H9 (cell line): Measurements from ENCODE around the gene CD247. TPM values are rescaled to one million over a fixed set of nuclear protein-coding genes. Genes with fewer than 3 reads are reported as not detected.
A peak's percentile ranks its signal among the peaks of the same experiment; 100 is the strongest.

Experiments
- DNase-seq: peaks from one replicate; pipeline ENCODE4 v3.0.0-alpha.2; 2017
- H2AFZ ChIP-seq: one replicate; pipeline ENCODE4 v1.6.1; 2013; ENCODE audit warnings: mild to moderate bottlenecking, low read length, control low read depth, moderate library complexity
- H2AK5ac ChIP-seq: 2 replicates; pipeline ENCODE4 v1.6.1; 2013; ENCODE audit warnings: low read length, control low read depth, mixed read lengths; ENCODE audit not compliant: insufficient read length
- H2BK120ac ChIP-seq: one replicate; pipeline ENCODE4 v1.6.1; 2013; ENCODE audit warnings: low read depth, mild to moderate bottlenecking, low read length, control low read depth, inconsistent platforms; ENCODE audit not compliant: poor library complexity, severe bottlenecking
- H2BK12ac ChIP-seq: 2 replicates; pipeline ENCODE4 v1.6.1; 2013; ENCODE audit warnings: low read length, control low read depth, mixed read lengths, low read depth; ENCODE audit not compliant: insufficient read length
- H2BK15ac ChIP-seq: 2 replicates; pipeline ENCODE4 v1.6.1; 2013; ENCODE audit warnings: low read depth, low read length, control low read depth
- H2BK20ac ChIP-seq: one replicate; pipeline ENCODE4 v1.6.1; 2013; ENCODE audit warnings: low read depth, mild to moderate bottlenecking, low read length, control low read depth, inconsistent platforms; ENCODE audit not compliant: poor library complexity, severe bottlenecking
- H2BK5ac ChIP-seq: 2 replicates; pipeline ENCODE4 v1.6.1; 2013; ENCODE audit warnings: low read length, control low read depth, mixed read lengths; ENCODE audit not compliant: insufficient read length
- H3K14ac ChIP-seq: 2 replicates; pipeline ENCODE4 v1.6.1; 2013; ENCODE audit warnings: low read length, control low read depth; ENCODE audit not compliant: insufficient read depth
- H3K18ac ChIP-seq: 2 replicates; pipeline ENCODE4 v1.6.1; 2013; ENCODE audit warnings: low read depth, mild to moderate bottlenecking, mixed read lengths, low read length, control low read depth; ENCODE audit not compliant: insufficient read length
- H3K23ac ChIP-seq: 2 replicates; pipeline ENCODE4 v1.6.1; 2013; ENCODE audit warnings: low read length, control low read depth, mixed read lengths, low read depth; ENCODE audit not compliant: insufficient read length
- H3K23me2 ChIP-seq: 2 replicates; pipeline ENCODE4 v1.6.1; 2013; ENCODE audit warnings: low read depth, mild to moderate bottlenecking, mixed read lengths, low read length, control low read depth; ENCODE audit not compliant: insufficient read length, poor library complexity, severe bottlenecking
- H3K27ac ChIP-seq: 2 replicates; pipeline ENCODE4 v1.5.1; 2013; ENCODE audit warnings: low read length, control low read depth, mixed read lengths, low read depth; ENCODE audit not compliant: insufficient read length
- H3K27me3 ChIP-seq: 2 replicates; pipeline ENCODE4 v1.6.1; 2013; ENCODE audit warnings: low read length, control low read depth, inconsistent platforms; ENCODE audit not compliant: insufficient read depth
- H3K4ac ChIP-seq: 2 replicates; pipeline ENCODE4 v1.6.1; 2013; ENCODE audit warnings: low read depth, mild to moderate bottlenecking, control low read depth, inconsistent platforms, low read length, moderate library complexity
- H3K4me1 ChIP-seq: 2 replicates; pipeline ENCODE4 v1.6.1; 2013; ENCODE audit warnings: low read length, control low read depth, inconsistent platforms; ENCODE audit not compliant: insufficient read depth
- H3K4me2 ChIP-seq: 2 replicates; pipeline ENCODE4 v1.6.1; 2013; ENCODE audit warnings: low read length, control low read depth, mixed read lengths; ENCODE audit not compliant: insufficient read length, insufficient read depth
- H3K56ac ChIP-seq: 2 replicates; pipeline ENCODE4 v1.6.1; 2013; ENCODE audit warnings: low read depth, mild to moderate bottlenecking, mixed read lengths, low read length, control low read depth; ENCODE audit not compliant: insufficient read length
- H3K79me1 ChIP-seq: 2 replicates; pipeline ENCODE4 v1.6.1; 2013; ENCODE audit warnings: low read depth, mild to moderate bottlenecking, moderate library complexity, low read length, control low read depth, inconsistent platforms; ENCODE audit not compliant: insufficient read depth, poor library complexity, severe bottlenecking
- H3K79me2 ChIP-seq: 2 replicates; pipeline ENCODE4 v1.6.1; 2013; ENCODE audit warnings: low read length, control low read depth, inconsistent platforms; ENCODE audit not compliant: insufficient read depth
- H3K9ac ChIP-seq: 2 replicates; pipeline ENCODE4 v1.6.1; 2013; ENCODE audit warnings: low read length, control low read depth, mixed read lengths; ENCODE audit not compliant: insufficient read length; ENCODE audit errors: extremely low read depth
- H3K9me3 ChIP-seq: one replicate; pipeline ENCODE4 v1.6.1; 2013; ENCODE audit warnings: low read depth, low read length, inconsistent platforms; ENCODE audit not compliant: control insufficient read depth
- H3T11ph ChIP-seq: one replicate; pipeline ENCODE4 v1.6.1; 2013; ENCODE audit warnings: mild to moderate bottlenecking, low read length, control low read depth, inconsistent platforms
- H4K20me1 ChIP-seq: one replicate; pipeline ENCODE4 v1.6.1; 2013; ENCODE audit not compliant: control insufficient read depth, insufficient read length, insufficient read depth
- H4K5ac ChIP-seq: 2 replicates; pipeline ENCODE4 v1.6.1; 2013; ENCODE audit warnings: low read depth, mild to moderate bottlenecking, mixed read lengths, low read length, control low read depth; ENCODE audit not compliant: insufficient read length
- H4K8ac ChIP-seq: replicated peaks from 2 replicates; pipeline ENCODE4 v1.6.1; 2013; ENCODE audit warnings: low read length, control low read depth, mixed read lengths, low read depth; ENCODE audit not compliant: insufficient read length
- H4K91ac ChIP-seq: 2 replicates; pipeline ENCODE4 v1.6.1; 2013; ENCODE audit warnings: low read depth, mild to moderate bottlenecking, moderate library complexity, mixed read lengths, low read length, control low read depth; ENCODE audit not compliant: insufficient read length
- H3K27ac Mint-ChIP-seq, 3 experiments: 2 replicates in 2 of 3; 3 replicates in 1 of 3; pipeline ENCODE4 v1.8.0; 2020 to 2021; ENCODE audit warnings: mixed read lengths in 3 of 3, mild to moderate bottlenecking in 1 of 3, moderate library complexity in 1 of 3
- H3K27me3 Mint-ChIP-seq: 2 replicates; pipeline ENCODE4 v1.8.0; 2021; ENCODE audit warnings: low read depth, mild to moderate bottlenecking, moderate library complexity, mixed read lengths
- H3K36me3 Mint-ChIP-seq, 3 experiments: 2 replicates in 2 of 3; 3 replicates in 1 of 3; pipeline ENCODE4 v1.8.0; 2020 to 2021; ENCODE audit warnings: low read depth in 3 of 3, mixed read lengths in 3 of 3; ENCODE audit not compliant: insufficient read depth in 1 of 3
- H3K4me1 Mint-ChIP-seq, 2 experiments: 2 replicates each; pipeline ENCODE4 v1.8.0; 2020; ENCODE audit warnings: mixed read lengths in 2 of 2
- H3K4me3 Mint-ChIP-seq, 2 experiments: 2 replicates in 1 of 2; 3 replicates in 1 of 2; pipeline ENCODE4 v1.8.0; 2020 to 2021; ENCODE audit warnings: mild to moderate bottlenecking in 2 of 2, mixed read lengths in 2 of 2, moderate library complexity in 1 of 2
- H3K9me3 Mint-ChIP-seq, 2 experiments: 2 replicates in 1 of 2; 3 replicates in 1 of 2; pipeline ENCODE4 v1.8.0; 2020; ENCODE audit warnings: mild to moderate bottlenecking in 2 of 2, mixed read lengths in 2 of 2, moderate library complexity in 1 of 2
- WGBS: extraction: QIAGEN DNeasy Blood & Tissue Kit; methylation state at CpG from one replicate; pipeline ENCODE4 v1.1.7; 2013; ENCODE audit warnings: missing lambda C conversion rate, low lambda C conversion rate, mixed read lengths; ENCODE audit not compliant: insufficient read length; ENCODE audit errors: extremely low coverage; 5-methylcytosine and 5-hydroxymethylcytosine counted together
- total RNA-seq: library from RNA; stranded (reverse); gene quantifications from 2 replicates; pipeline ENCODE4 v1.2.1, GENCODE V29; 2021
- TF ChIP-seq, protein P1 (sequence below): fragments of 200-600 bp; sonication (generic); conservative IDR thresholded peaks from 3 replicates; pipeline ENCODE4 v1.8.0; 2021; ENCODE audit warnings: antibody characterized with exemption, mild to moderate bottlenecking

The CD247 gene
- total RNA-seq, 1 experiment from 2014 or later, result 1.2 TPM

DNA sequence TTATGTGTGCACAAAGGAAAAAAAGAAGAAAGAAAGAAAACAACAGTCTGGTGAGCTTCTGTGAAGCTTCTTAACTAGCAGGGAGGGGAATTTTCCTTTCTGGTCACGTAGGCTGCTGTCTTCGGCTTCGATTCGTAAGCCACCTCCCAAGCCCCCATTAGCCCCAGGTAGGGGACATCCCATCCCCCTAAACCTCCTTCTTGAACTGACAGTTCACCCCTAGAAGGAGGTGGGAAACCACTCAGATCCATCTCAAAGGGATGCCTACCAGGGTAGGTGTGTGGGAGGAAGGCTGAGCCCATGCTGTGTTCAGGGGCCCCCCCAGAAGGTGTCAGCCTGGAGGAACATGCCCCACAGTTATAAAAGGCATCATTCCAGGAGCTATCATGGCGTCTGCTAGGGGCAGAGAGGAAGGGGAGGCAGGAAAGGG, 25.8 kb downstream of the CD247 start:
- Histone ChIP-seq H4K91ac (no peak overlapping the region), H4K20me1 (no peaks in the 10 kb centered on the region), H2AK5ac (no peak overlapping the region), H2BK120ac (no peak overlapping the region), H3K27ac (no peak overlapping the region), H3K27me3 (no peaks in the 10 kb centered on the region), H2AFZ (no peak overlapping the region), H3K9ac (no peak overlapping the region), H3K4me2 (no peak overlapping the region), H4K8ac (no peak overlapping the region), H3K23me2 (no peaks in the 10 kb centered on the region), H2BK12ac (no peak overlapping the region), H4K5ac (no peak overlapping the region), H2BK5ac (no peak overlapping the region), H3K4me1 (no peaks in the 10 kb centered on the region; the same call in 1 of the 2 replicates), H3K14ac (no peak overlapping the region), H2BK15ac (no peak overlapping the region), H3K56ac (no peak overlapping the region), H3K9me3 (no peaks in the 10 kb centered on the region), H3K79me1 (no peaks in the 10 kb centered on the region), H3K23ac (no peak overlapping the region), H3K4ac (no peak overlapping the region), H3T11ph (no peak overlapping the region), H3K18ac (no peak overlapping the region), H3K79me2 (no peaks in the 10 kb centered on the region), H2BK20ac (no peak overlapping the region)
- DNase-seq, result no peak
- Mint-ChIP-seq H3K4me3 (peak overlapping the region in 1 of 2 experiments; percentile 37; a peak in 1 of 5 replicates), H3K27ac (peak overlapping the region in 2 of 3 experiments; percentile 10 to 38; a peak in 3 of 7 replicates), H3K36me3 (no peaks in the 10 kb centered on the region), H3K4me1 (peaks cover 35 to 41% of the 10 kb centered on the region in 2 experiments), H3K27me3 (peaks cover 21% of the 10 kb centered on the region), H3K9me3 (peaks cover 0 to 6% of the 10 kb centered on the region in 2 experiments; a peak in 1 of 5 replicates)
- TF ChIP-seq, protein P1, sequence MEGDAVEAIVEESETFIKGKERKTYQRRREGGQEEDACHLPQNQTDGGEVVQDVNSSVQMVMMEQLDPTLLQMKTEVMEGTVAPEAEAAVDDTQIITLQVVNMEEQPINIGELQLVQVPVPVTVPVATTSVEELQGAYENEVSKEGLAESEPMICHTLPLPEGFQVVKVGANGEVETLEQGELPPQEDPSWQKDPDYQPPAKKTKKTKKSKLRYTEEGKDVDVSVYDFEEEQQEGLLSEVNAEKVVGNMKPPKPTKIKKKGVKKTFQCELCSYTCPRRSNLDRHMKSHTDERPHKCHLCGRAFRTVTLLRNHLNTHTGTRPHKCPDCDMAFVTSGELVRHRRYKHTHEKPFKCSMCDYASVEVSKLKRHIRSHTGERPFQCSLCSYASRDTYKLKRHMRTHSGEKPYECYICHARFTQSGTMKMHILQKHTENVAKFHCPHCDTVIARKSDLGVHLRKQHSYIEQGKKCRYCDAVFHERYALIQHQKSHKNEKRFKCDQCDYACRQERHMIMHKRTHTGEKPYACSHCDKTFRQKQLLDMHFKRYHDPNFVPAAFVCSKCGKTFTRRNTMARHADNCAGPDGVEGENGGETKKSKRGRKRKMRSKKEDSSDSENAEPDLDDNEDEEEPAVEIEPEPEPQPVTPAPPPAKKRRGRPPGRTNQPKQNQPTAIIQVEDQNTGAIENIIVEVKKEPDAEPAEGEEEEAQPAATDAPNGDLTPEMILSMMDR, result no peak
- WGBS, result no CpG with 5 or more reads among the region's 5 CpGs
